ENCODE measurements around the gene UBL4A.
A peak's percentile ranks its signal among the peaks of the same experiment; 100 is the strongest.

Gene UBL4A

GRCh38 chrX:154512879-154513553, 26.6 kb upstream of the UBL4A start:
- no peak overlapping the region for H3K27ac Mint-ChIP-seq
- peak overlapping the region in 1 of 3 experiments; percentile 12 for H3K4me3 Mint-ChIP-seq
- peaks cover 20% of the 10 kb centered on the region for H3K4me1 Mint-ChIP-seq
- H3K9me3 Mint-ChIP-seq, result peaks cover 23% of the 10 kb centered on the region
- TF ChIP-seq CTCF (IDR thresholded peaks at IDR 0.05; ENCODE audit: unreplicated experiment in 3 of 3), result no peak
- peaks cover 3% of the 10 kb centered on the region for H3K27me3 Mint-ChIP-seq (ENCODE audit: low read depth)
- H3K36me3 Mint-ChIP-seq (ENCODE audit: low read depth), result peaks cover 28% of the 10 kb centered on the region

GRCh38 chrX:154511761-154512160, 25.3 kb upstream of the UBL4A start:
- H3K4me1 Mint-ChIP-seq, result peaks cover 11% of the 10 kb centered on the region
- TF ChIP-seq CTCF (IDR thresholded peaks at IDR 0.05; ENCODE audit: unreplicated experiment in 3 of 3), result no peak
- H3K36me3 Mint-ChIP-seq (ENCODE audit: low read depth), result peaks cover 28% of the 10 kb centered on the region
- peak overlapping the region in 2 of 3 experiments; percentile 50 to 63 for H3K27ac Mint-ChIP-seq
- peaks cover 3% of the 10 kb centered on the region for H3K27me3 Mint-ChIP-seq (ENCODE audit: low read depth)
- no peak overlapping the region for H3K4me3 Mint-ChIP-seq
- H3K9me3 Mint-ChIP-seq, result peaks cover 24% of the 10 kb centered on the region

GRCh38 chrX:154509455-154509854, 23.0 kb upstream of the UBL4A start:
- Mint-ChIP-seq H3K27me3 (ENCODE audit: low read depth) (peaks cover 3% of the 10 kb centered on the region), H3K27ac (no peak overlapping the region), H3K9me3 (peaks cover 23% of the 10 kb centered on the region), H3K4me1 (no peaks in the 10 kb centered on the region), H3K4me3 (no peak overlapping the region), H3K36me3 (ENCODE audit: low read depth) (peaks cover 37% of the 10 kb centered on the region)
- no peak for TF ChIP-seq CTCF (IDR thresholded peaks at IDR 0.05; ENCODE audit: unreplicated experiment in 3 of 3)

- Mint-ChIP-seq H3K27ac (no peak overlapping the region), H3K4me3 (no peak overlapping the region), H3K36me3 (ENCODE audit: low read depth) (peaks cover 31% of the 10 kb centered on the region), H3K27me3 (ENCODE audit: low read depth) (peaks cover 3% of the 10 kb centered on the region), H3K9me3 (peaks cover 18% of the 10 kb centered on the region), H3K4me1 (no peaks in the 10 kb centered on the region)
- no peak for TF ChIP-seq CTCF (IDR thresholded peaks at IDR 0.05; ENCODE audit: unreplicated experiment in 3 of 3)
Observed at GRCh38 chrX:154508384-154508745, 21.9 kb upstream of the UBL4A start.

- Mint-ChIP-seq H3K27me3 (ENCODE audit: low read depth) (peaks cover 3% of the 10 kb centered on the region), H3K9me3 (peaks cover 18% of the 10 kb centered on the region), H3K4me3 (no peak overlapping the region), H3K36me3 (ENCODE audit: low read depth) (peaks cover 31% of the 10 kb centered on the region), H3K4me1 (no peaks in the 10 kb centered on the region), H3K27ac (no peak overlapping the region)
- TF ChIP-seq CTCF (IDR thresholded peaks at IDR 0.05; ENCODE audit: unreplicated experiment in 3 of 3), result no peak
Observed at GRCh38 chrX:154507673-154508383, 21.4 kb upstream of the UBL4A start.
